Neural progenitor cell (in vitro differentiated cells): ENCODE results near the gene MYLK4.

ENCODE experiments used
- EZH2 ChIP-seq: fragments of 200-600 bp; sonication (generic); IDR thresholded peaks from 2 replicates; pipeline ENCODE4 v1.6.1; 2017; ENCODE audit warnings: antibody characterized with exemption, mild to moderate bottlenecking, moderate library complexity
- EZH2phosphoT487 ChIP-seq: fragments of 200-600 bp; sonication (generic); IDR thresholded peaks from 2 replicates; pipeline ENCODE4 v1.6.1; 2017; ENCODE audit warnings: antibody characterized with exemption
- TF ChIP-seq, protein P1 (sequence below): fragments of 200-600 bp; sonication (generic); IDR thresholded peaks from 2 replicates; pipeline ENCODE4 v1.5.1; 2017; ENCODE audit warnings: antibody characterized with exemption, mild to moderate bottlenecking

DNA sequence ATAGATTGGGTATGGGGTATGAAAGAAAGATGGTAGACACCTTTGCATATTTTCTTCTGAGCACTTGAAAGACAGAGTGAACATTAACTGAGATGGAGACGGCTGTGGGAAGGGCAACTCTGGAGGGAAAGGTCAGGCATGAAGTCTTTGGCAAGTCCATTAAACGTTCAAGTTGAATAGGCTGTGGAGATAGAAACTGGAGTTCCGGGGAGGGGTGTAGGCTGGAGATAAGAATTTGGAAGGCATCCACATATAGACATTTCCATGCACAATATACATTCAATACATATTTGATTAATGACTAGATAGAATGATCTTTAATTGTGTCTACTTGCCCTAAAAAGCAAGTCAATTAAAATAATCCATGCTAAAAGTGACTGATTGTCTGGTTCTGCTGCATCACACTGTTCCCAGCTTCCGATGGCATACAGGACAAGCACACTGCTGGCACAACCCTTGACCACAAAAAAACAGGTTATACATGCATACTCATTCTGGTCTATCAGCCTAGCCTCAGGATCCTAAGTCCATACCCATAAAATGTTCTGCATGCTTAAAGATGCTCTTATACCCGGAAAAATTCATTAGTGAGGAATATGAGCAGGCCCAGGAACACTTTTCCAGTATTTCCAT, 1.9 kb upstream of the MYLK4 start:
- TF ChIP-seq EZH2phosphoT487 (no peak), EZH2 (no peak)
- TF ChIP-seq, protein P1, sequence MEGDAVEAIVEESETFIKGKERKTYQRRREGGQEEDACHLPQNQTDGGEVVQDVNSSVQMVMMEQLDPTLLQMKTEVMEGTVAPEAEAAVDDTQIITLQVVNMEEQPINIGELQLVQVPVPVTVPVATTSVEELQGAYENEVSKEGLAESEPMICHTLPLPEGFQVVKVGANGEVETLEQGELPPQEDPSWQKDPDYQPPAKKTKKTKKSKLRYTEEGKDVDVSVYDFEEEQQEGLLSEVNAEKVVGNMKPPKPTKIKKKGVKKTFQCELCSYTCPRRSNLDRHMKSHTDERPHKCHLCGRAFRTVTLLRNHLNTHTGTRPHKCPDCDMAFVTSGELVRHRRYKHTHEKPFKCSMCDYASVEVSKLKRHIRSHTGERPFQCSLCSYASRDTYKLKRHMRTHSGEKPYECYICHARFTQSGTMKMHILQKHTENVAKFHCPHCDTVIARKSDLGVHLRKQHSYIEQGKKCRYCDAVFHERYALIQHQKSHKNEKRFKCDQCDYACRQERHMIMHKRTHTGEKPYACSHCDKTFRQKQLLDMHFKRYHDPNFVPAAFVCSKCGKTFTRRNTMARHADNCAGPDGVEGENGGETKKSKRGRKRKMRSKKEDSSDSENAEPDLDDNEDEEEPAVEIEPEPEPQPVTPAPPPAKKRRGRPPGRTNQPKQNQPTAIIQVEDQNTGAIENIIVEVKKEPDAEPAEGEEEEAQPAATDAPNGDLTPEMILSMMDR: no peak
